Measurements from ENCODE around the gene ZFHX3. TPM values are rescaled to one million over a fixed set of nuclear protein-coding genes. Genes with fewer than 3 reads are reported as not detected.

Gene ZFHX3
- total and polyA plus RNA-seq, 10 of the 15 experiments (the other 5 are each of a cell fraction or from before 2014, with no cell fraction given): 0.68 to 8.6 (median 2.0) TPM

DNA sequence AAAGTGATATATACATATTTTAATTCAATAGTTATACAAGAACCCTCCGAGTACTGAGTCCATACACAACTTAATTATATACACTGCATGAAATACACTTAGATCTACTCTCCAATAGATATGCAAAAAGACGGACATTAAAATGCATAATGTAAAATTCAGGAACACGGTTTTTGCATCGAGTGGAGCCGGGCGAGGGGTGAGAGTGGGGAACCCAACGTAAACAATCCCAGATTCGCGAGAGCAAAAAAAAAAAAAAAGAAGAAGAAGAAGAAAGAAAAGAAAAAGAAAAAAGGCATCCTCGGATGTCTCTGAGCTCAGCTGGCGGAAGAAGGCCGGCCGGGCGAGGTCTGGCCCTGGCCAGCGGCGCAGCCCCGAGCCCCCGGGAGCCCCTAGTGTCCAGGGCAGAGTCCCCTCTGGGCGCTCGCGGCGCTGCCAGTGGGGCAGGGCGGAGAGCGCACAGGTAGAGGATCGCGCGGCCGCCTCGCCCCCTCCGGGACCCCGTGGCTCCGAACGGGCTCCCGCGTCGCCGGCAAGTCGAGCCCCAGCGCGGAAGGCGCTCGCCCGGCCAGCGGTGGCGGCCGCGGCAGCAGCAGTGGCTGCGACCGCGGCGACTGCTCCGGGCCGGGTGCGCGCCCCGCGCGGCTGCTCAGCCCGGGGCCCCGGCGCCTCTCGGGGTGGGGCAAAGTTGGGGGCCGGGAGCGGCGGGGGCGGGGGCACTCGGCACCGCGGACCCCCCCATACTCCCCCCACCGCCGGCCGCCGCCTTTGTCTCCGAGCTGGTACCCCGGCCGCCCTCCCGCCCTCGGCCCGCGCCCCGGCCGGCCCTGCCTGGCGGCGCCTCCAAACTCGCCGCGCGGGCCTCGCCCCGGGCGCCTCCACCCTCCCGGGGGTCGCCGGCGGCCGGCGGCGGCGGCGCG, 9.6 kb upstream of the ZFHX3 start (continued):
- TF ChIP-seq ASH2L (IDR thresholded peaks at IDR 0.05; ENCODE audit: borderline replicate concordance, low read depth) (0 out of 2 replicates have a peak, but pooled peaks have one; percentile 8), SMC3 (IDR thresholded peaks at IDR 0.05; ENCODE audit: borderline replicate concordance, low read length) (no peak), ZSCAN29 (IDR thresholded peaks at IDR 0.05) (no peak), ETV6 (conservative IDR thresholded peaks at IDR 0.05 in 1 of 2, IDR thresholded peaks at IDR 0.05 in 1 of 2; ENCODE audit: borderline replicate concordance in 1 of 2, low read depth in 1 of 2) (no peak), RAD51 (IDR thresholded peaks at IDR 0.05) (no peak), FOXK2 (IDR thresholded peaks at IDR 0.05) (no peak), HDAC2 (IDR thresholded peaks at IDR 0.05) (no peak), MEF2B (IDR thresholded peaks at IDR 0.05; ENCODE audit: partially characterized antibody, poor library complexity, severe bottlenecking) (no peak), BACH1 (IDR thresholded peaks at IDR 0.05; ENCODE audit: borderline replicate concordance) (no peak), PAX8 (IDR thresholded peaks at IDR 0.05) (no peak), YBX1 (IDR thresholded peaks at IDR 0.05) (no peak), ZNF384 (IDR thresholded peaks at IDR 0.05; ENCODE audit: borderline replicate concordance, low read depth, low read length) (no peak), SREBF2 (IDR thresholded peaks at IDR 0.05; ENCODE audit: low read length) (no peak), IRF4 (IDR thresholded peaks at IDR 0.05; ENCODE audit: low read depth, low read length) (no peak), KLF5 (IDR thresholded peaks at IDR 0.05; ENCODE audit: partially characterized antibody) (no peak), JUND (IDR thresholded peaks at IDR 0.05; ENCODE audit: low read depth, low read length) (no peak), SMARCA5 (IDR thresholded peaks at IDR 0.05) (peak; percentile 53; the same call in 1 of the 2 replicates), TCF3 (IDR thresholded peaks at IDR 0.05; ENCODE audit: borderline replicate concordance, insufficient read depth, low read depth, low read length) (no peak), JUNB (IDR thresholded peaks at IDR 0.05) (no peak), RCOR1 (conservative IDR thresholded peaks at IDR 0.05; ENCODE audit: low read depth, low read length) (no peak)
- TF ChIP-seq, protein P1, sequence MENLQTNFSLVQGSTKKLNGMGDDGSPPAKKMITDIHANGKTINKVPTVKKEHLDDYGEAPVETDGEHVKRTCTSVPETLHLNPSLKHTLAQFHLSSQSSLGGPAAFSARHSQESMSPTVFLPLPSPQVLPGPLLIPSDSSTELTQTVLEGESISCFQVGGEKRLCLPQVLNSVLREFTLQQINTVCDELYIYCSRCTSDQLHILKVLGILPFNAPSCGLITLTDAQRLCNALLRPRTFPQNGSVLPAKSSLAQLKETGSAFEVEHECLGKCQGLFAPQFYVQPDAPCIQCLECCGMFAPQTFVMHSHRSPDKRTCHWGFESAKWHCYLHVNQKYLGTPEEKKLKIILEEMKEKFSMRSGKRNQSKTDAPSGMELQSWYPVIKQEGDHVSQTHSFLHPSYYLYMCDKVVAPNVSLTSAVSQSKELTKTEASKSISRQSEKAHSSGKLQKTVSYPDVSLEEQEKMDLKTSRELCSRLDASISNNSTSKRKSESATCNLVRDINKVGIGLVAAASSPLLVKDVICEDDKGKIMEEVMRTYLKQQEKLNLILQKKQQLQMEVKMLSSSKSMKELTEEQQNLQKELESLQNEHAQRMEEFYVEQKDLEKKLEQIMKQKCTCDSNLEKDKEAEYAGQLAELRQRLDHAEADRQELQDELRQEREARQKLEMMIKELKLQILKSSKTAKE (IDR thresholded peaks at IDR 0.05; ENCODE audit: low read depth, poor library complexity, severe bottlenecking): no peak
- TF ChIP-seq, protein P2, sequence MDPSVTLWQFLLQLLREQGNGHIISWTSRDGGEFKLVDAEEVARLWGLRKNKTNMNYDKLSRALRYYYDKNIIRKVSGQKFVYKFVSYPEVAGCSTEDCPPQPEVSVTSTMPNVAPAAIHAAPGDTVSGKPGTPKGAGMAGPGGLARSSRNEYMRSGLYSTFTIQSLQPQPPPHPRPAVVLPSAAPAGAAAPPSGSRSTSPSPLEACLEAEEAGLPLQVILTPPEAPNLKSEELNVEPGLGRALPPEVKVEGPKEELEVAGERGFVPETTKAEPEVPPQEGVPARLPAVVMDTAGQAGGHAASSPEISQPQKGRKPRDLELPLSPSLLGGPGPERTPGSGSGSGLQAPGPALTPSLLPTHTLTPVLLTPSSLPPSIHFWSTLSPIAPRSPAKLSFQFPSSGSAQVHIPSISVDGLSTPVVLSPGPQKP (IDR thresholded peaks at IDR 0.05; ENCODE audit: low read depth, low read length): no peak
- TF ChIP-seq, protein P3, sequence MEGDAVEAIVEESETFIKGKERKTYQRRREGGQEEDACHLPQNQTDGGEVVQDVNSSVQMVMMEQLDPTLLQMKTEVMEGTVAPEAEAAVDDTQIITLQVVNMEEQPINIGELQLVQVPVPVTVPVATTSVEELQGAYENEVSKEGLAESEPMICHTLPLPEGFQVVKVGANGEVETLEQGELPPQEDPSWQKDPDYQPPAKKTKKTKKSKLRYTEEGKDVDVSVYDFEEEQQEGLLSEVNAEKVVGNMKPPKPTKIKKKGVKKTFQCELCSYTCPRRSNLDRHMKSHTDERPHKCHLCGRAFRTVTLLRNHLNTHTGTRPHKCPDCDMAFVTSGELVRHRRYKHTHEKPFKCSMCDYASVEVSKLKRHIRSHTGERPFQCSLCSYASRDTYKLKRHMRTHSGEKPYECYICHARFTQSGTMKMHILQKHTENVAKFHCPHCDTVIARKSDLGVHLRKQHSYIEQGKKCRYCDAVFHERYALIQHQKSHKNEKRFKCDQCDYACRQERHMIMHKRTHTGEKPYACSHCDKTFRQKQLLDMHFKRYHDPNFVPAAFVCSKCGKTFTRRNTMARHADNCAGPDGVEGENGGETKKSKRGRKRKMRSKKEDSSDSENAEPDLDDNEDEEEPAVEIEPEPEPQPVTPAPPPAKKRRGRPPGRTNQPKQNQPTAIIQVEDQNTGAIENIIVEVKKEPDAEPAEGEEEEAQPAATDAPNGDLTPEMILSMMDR (IDR thresholded peaks at IDR 0.05 in 2 of 3, conservative IDR thresholded peaks at IDR 0.05 in 1 of 3; ENCODE audit: control insufficient read depth in 2 of 3, extremely low read depth in 1 of 3, insufficient read depth in 1 of 3, low read depth in 3 of 3, low read length in 3 of 3): 0 out of 6 replicates have a peak, but pooled peaks of 2 of the 3 experiments have one; percentile 0 to 10
- TF ChIP-seq, protein P4, sequence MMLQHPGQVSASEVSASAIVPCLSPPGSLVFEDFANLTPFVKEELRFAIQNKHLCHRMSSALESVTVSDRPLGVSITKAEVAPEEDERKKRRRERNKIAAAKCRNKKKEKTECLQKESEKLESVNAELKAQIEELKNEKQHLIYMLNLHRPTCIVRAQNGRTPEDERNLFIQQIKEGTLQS (IDR thresholded peaks at IDR 0.05; ENCODE audit: borderline replicate concordance, extremely low read depth, low read depth, low read length): no peak
